ENCODE measurements around the gene CDC20. TPM values are rescaled to one million over a fixed set of nuclear protein-coding genes. Genes with fewer than 3 reads are reported as not detected.

Gene CDC20
- total RNA-seq, 1 donor from 2014 or later, result 22.5 TPM

DNA sequence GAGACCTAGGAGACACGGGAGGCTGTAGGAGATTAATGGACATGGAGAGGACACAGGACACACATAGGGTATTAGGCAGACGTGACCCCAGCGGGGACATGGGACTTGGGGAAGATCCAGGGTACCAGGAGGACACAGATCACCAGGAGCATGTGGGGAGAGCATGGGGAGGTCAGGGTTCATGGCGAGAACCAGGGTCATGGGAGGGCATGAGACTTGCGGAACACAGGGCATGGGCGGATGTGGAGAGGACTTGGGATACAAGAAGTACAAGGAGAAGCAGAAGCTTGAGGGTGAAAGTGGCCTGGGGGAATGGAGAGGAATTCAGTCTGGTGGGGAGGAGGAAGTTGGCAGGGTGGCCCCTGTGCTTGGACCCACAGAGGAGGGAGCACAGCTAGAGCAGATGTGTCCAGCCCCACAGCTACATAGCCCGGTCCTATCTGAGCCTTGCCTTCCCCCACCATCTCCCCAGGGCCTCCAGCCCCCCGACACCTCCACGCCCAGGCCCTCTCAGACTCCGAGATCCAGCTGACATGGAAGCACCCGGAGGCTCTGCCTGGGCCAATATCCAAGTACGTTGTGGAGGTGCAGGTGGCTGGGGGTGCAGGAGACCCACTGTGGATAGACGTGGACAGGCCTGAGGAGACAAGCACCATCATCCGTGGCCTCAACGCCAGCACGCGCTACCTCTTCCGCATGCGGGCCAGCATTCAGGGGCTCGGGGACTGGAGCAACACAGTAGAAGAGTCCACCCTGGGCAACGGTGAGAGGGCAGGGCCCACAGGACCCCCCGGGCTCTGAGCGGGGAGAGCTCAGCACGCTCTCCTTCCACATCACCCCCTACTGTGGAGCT is 45.9 kb upstream of the CDC20 start:
- Mint-ChIP-seq H3K36me3 (ENCODE audit: unreplicated experiment) (peaks cover 6% of the 10 kb centered on the region), H3K27ac (ENCODE audit: unreplicated experiment) (peak overlapping the region; percentile 55), H3K27me3 (ENCODE audit: unreplicated experiment) (peaks cover 7% of the 10 kb centered on the region), H3K4me3 (ENCODE audit: unreplicated experiment) (no peak overlapping the region), H3K4me1 (ENCODE audit: low read depth, unreplicated experiment) (peaks cover 20% of the 10 kb centered on the region), H3K9me3 (ENCODE audit: unreplicated experiment) (peaks cover 21% of the 10 kb centered on the region)
- TF ChIP-seq, protein P1, sequence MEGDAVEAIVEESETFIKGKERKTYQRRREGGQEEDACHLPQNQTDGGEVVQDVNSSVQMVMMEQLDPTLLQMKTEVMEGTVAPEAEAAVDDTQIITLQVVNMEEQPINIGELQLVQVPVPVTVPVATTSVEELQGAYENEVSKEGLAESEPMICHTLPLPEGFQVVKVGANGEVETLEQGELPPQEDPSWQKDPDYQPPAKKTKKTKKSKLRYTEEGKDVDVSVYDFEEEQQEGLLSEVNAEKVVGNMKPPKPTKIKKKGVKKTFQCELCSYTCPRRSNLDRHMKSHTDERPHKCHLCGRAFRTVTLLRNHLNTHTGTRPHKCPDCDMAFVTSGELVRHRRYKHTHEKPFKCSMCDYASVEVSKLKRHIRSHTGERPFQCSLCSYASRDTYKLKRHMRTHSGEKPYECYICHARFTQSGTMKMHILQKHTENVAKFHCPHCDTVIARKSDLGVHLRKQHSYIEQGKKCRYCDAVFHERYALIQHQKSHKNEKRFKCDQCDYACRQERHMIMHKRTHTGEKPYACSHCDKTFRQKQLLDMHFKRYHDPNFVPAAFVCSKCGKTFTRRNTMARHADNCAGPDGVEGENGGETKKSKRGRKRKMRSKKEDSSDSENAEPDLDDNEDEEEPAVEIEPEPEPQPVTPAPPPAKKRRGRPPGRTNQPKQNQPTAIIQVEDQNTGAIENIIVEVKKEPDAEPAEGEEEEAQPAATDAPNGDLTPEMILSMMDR (IDR thresholded peaks at IDR 0.05; ENCODE audit: partially characterized antibody, unreplicated experiment), result no peak
- DNase-seq, result no peak

DNA sequence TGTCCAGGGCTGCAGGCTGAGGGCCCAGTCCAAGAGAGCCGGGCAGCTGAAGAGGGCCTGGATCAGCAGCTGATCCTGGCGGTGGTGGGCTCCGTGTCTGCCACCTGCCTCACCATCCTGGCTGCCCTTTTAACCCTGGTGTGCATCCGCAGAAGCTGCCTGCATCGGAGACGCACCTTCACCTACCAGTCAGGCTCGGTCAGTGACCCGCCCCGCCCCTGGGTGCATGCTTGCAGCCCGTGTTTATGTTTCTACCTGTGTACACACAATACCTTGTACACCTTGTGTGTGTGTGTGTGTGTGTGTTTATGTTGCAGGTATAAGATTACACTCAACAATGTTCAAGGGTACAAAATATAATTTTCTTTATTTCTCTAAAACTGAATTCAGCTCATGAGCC is 45.0 kb upstream of the CDC20 start:
- H3K4me3 Mint-ChIP-seq (ENCODE audit: unreplicated experiment), result no peak overlapping the region
- H3K9me3 Mint-ChIP-seq (ENCODE audit: unreplicated experiment), result peaks cover 24% of the 10 kb centered on the region
- H3K27ac Mint-ChIP-seq (ENCODE audit: unreplicated experiment), result no peak overlapping the region
- no peak for DNase-seq
- TF ChIP-seq, protein P1 (IDR thresholded peaks at IDR 0.05; ENCODE audit: partially characterized antibody, unreplicated experiment), result no peak
- peaks cover 6% of the 10 kb centered on the region for H3K36me3 Mint-ChIP-seq (ENCODE audit: unreplicated experiment)
- peaks cover 12% of the 10 kb centered on the region for H3K27me3 Mint-ChIP-seq (ENCODE audit: unreplicated experiment)
- H3K4me1 Mint-ChIP-seq (ENCODE audit: low read depth, unreplicated experiment), result peaks cover 24% of the 10 kb centered on the region

DNA sequence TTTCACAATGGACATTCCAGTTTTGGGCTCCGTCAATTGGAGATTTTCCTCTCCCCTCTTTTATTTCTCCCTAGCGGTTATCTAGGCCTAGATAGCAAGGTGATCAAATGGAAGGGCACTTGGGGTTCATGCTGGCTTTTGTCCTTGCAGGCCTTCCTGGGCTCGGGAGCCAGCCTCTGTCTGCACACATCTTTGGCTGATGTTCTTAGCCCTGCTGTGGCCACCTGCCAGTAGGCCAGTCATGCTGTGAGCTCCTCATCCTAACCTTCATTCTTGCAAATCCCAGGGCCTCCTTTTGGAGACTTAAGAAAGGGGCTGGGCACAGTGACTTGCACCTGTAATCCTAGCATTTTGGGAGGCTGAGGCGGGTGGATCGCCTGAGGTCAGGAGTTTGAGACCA is 44.5 kb upstream of the CDC20 start:
- TF ChIP-seq, protein P1 (IDR thresholded peaks at IDR 0.05; ENCODE audit: partially characterized antibody, unreplicated experiment), result no peak
- H3K9me3 Mint-ChIP-seq (ENCODE audit: unreplicated experiment), result peaks cover 28% of the 10 kb centered on the region

DNA sequence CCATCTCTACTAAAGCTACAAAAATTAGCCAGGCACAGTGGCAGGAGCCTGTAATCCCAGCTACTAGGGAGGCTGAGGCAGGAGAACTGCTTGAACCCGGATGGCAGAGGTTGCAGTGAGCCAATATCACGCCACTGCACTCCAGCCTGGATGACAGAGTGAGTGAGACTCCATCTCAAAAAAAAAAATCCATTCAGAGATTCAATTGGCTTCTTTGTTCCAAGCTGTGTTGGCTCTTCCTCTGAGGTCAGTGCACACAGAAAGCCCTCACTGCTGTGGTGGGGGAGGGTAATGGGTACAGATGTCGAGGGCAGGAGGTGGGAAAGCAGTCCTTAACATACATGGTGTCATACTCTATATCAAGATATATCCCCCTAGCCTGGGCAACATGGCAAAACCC is 43.3 kb upstream of the CDC20 start:
- Mint-ChIP-seq H3K9me3 (ENCODE audit: unreplicated experiment) (peaks cover 23% of the 10 kb centered on the region), H3K27me3 (ENCODE audit: unreplicated experiment) (peaks cover 17% of the 10 kb centered on the region), H3K4me3 (ENCODE audit: unreplicated experiment) (no peak overlapping the region), H3K4me1 (ENCODE audit: low read depth, unreplicated experiment) (peaks cover 24% of the 10 kb centered on the region), H3K27ac (ENCODE audit: unreplicated experiment) (no peak overlapping the region), H3K36me3 (ENCODE audit: unreplicated experiment) (peaks cover 6% of the 10 kb centered on the region)
- TF ChIP-seq, protein P1 (IDR thresholded peaks at IDR 0.05; ENCODE audit: partially characterized antibody, unreplicated experiment), result no peak
- DNase-seq, result no peak

More for the DNA sequence above, 44.5 kb upstream of the CDC20 start:
- Mint-ChIP-seq H3K36me3 (ENCODE audit: unreplicated experiment) (peaks cover 6% of the 10 kb centered on the region), H3K27me3 (ENCODE audit: unreplicated experiment) (peaks cover 13% of the 10 kb centered on the region), H3K27ac (ENCODE audit: unreplicated experiment) (no peak overlapping the region), H3K4me3 (ENCODE audit: unreplicated experiment) (no peak overlapping the region), H3K4me1 (ENCODE audit: low read depth, unreplicated experiment) (peaks cover 24% of the 10 kb centered on the region)
- no peak for DNase-seq
